ENCODE results near the gene SLC9C2. TPM values are rescaled to one million over a fixed set of nuclear protein-coding genes. Genes with fewer than 3 reads are reported as not detected.
"Not testable (repeated sequence)": the region's sequence is repeated elsewhere in the genome, so short reads cannot be mapped to it uniquely, and the experiment has no call there.

The SLC9C2 gene
- total RNA-seq, 3 donors from 2014 or later (not counting 1 experiment from before 2014, with no cell fraction given): not detected

- no peak for DNase-seq
- no peaks in the 10 kb centered on the region for H3K4me1 Mint-ChIP-seq
- Histone ChIP-seq H3K36me3 (ENCODE audit: control insufficient read depth, insufficient read depth, low read length) (no peaks in the 10 kb centered on the region), H3K27ac (ENCODE audit: low read length) (no peak overlapping the region), H3K4me1 (ENCODE audit: control insufficient read depth, insufficient read depth, low read length) (no peaks in the 10 kb centered on the region), H3K9me3 (ENCODE audit: control insufficient read depth, insufficient read depth, low read length) (no peaks in the 10 kb centered on the region), H3K4me3 (ENCODE audit: low read length) (no peak overlapping the region), H3K27me3 (ENCODE audit: control insufficient read depth, insufficient read depth, low read length) (no peaks in the 10 kb centered on the region)
- TF ChIP-seq CTCF (IDR thresholded peaks at IDR 0.05): no peak
- intact Hi-C loops (cut with micrococcal nuclease): no loop called here
- peaks cover 0 to 5% of the 10 kb centered on the region in 2 donors for H3K27me3 Mint-ChIP-seq (ENCODE audit: low read depth in 2 of 2)
- WGBS (ENCODE audit: insufficient coverage): 81% methylated on average over 1 of the region's 1 CpG
- H3K27ac Mint-ChIP-seq: no peak overlapping the region
- no peak overlapping the region for H3K4me3 Mint-ChIP-seq
- H3K9me3 Mint-ChIP-seq: no peaks in the 10 kb centered on the region
- no peak for ATAC-seq
- no peaks in the 10 kb centered on the region for H3K36me3 Mint-ChIP-seq
These were observed 76.9 kb downstream of the SLC9C2 start for GRCh38 chr1:173525926-173526325.

GRCh38 chr1:173523329-173523728 lies 79.5 kb downstream of the SLC9C2 start:
- Histone ChIP-seq H3K36me3 (ENCODE audit: control insufficient read depth, insufficient read depth, low read length) (no peaks in the 10 kb centered on the region), H3K9me3 (ENCODE audit: control insufficient read depth, insufficient read depth, low read length) (no peaks in the 10 kb centered on the region), H3K4me3 (ENCODE audit: low read length) (no peak overlapping the region), H3K27me3 (ENCODE audit: control insufficient read depth, insufficient read depth, low read length) (no peaks in the 10 kb centered on the region), H3K27ac (ENCODE audit: low read length) (no peak overlapping the region), H3K4me1 (ENCODE audit: control insufficient read depth, insufficient read depth, low read length) (no peaks in the 10 kb centered on the region)
- intact Hi-C loops (cut with micrococcal nuclease): no loop called here
- Mint-ChIP-seq H3K4me1 (peaks cover 0 to 3% of the 10 kb centered on the region in 2 donors), H3K36me3 (no peaks in the 10 kb centered on the region), H3K27ac (no peak overlapping the region), H3K9me3 (no peaks in the 10 kb centered on the region), H3K27me3 (ENCODE audit: low read depth in 2 of 2) (peaks cover 0 to 4% of the 10 kb centered on the region in 2 donors), H3K4me3 (no peak overlapping the region)
- ATAC-seq: no peak
- no peak for DNase-seq
- WGBS (ENCODE audit: insufficient coverage): 87% methylated on average over 2 of the region's 3 CpGs
- no peak for TF ChIP-seq CTCF (IDR thresholded peaks at IDR 0.05)

GRCh38 chr1:173520799-173521198 lies 82.1 kb downstream of the SLC9C2 start:
- no peaks in the 10 kb centered on the region for H3K36me3 ChIP-seq (ENCODE audit: control insufficient read depth, insufficient read depth, low read length)
- H3K27ac ChIP-seq (ENCODE audit: low read length): no peak overlapping the region
- Mint-ChIP-seq H3K27ac (no peak overlapping the region), H3K9me3 (no peaks in the 10 kb centered on the region), H3K36me3 (no peaks in the 10 kb centered on the region), H3K4me3 (no peak overlapping the region), H3K4me1 (peaks cover 0 to 5% of the 10 kb centered on the region in 2 donors), H3K27me3 (ENCODE audit: low read depth in 2 of 2) (peaks cover 0 to 6% of the 10 kb centered on the region in 2 donors)
- intact Hi-C loops (cut with micrococcal nuclease): no loop called here
- no peaks in the 10 kb centered on the region for H3K27me3 ChIP-seq (ENCODE audit: control insufficient read depth, insufficient read depth, low read length)
- H3K4me3 ChIP-seq (ENCODE audit: low read length): no peak overlapping the region
- 92% methylated on average over 2 of the region's 2 CpGs for WGBS (ENCODE audit: insufficient coverage)
- ATAC-seq (no peak), DNase-seq (no peak)
- H3K9me3 ChIP-seq (ENCODE audit: control insufficient read depth, insufficient read depth, low read length): no peaks in the 10 kb centered on the region
- TF ChIP-seq CTCF (IDR thresholded peaks at IDR 0.05): no peak
- H3K4me1 ChIP-seq (ENCODE audit: control insufficient read depth, insufficient read depth, low read length): no peaks in the 10 kb centered on the region

- H3K4me3 ChIP-seq (ENCODE audit: low read length); H3K4me1 ChIP-seq (ENCODE audit: control insufficient read depth, insufficient read depth, low read length); DNase-seq; intact Hi-C loops (cut with micrococcal nuclease); ATAC-seq; H3K27ac ChIP-seq (ENCODE audit: low read length); H3K27ac Mint-ChIP-seq; H3K27me3 ChIP-seq (ENCODE audit: control insufficient read depth, insufficient read depth, low read length); H3K4me3 Mint-ChIP-seq; H3K9me3 Mint-ChIP-seq; H3K4me1 Mint-ChIP-seq; H3K9me3 ChIP-seq (ENCODE audit: control insufficient read depth, insufficient read depth, low read length); H3K36me3 ChIP-seq (ENCODE audit: control insufficient read depth, insufficient read depth, low read length): not testable (repeated sequence)
- H3K36me3 Mint-ChIP-seq: peaks cover 12% of the 10 kb centered on the region
- WGBS (ENCODE audit: insufficient coverage): 100% methylated on average over 1 of the region's 1 CpG
- H3K27me3 Mint-ChIP-seq (ENCODE audit: low read depth in 2 of 2): peaks cover 22 to 23% of the 10 kb centered on the region in 2 donors
These were observed 88.4 kb downstream of the SLC9C2 start for GRCh38 chr1:173514503-173514902.

Data from natural killer cell (primary cell).